SK-N-SH (cell line): ENCODE results near the gene GPR179. TPM values are rescaled to one million over a fixed set of nuclear protein-coding genes. Genes with fewer than 3 reads are reported as not detected.

ENCODE experiments used
- EZH2phosphoT487 ChIP-seq: fragments of 200-600 bp; sonication (generic); IDR thresholded peaks from 2 replicates; pipeline ENCODE4 v1.6.1; 2017; ENCODE audit warnings: low read depth, mixed run types, mild to moderate bottlenecking, antibody characterized with exemption, moderate library complexity, borderline replicate concordance
- FOXM1 ChIP-seq: IDR thresholded peaks from 2 replicates; pipeline ENCODE4 v1.4.0; 2012; ENCODE audit warnings: low read depth, mild to moderate bottlenecking
- GATA2 ChIP-seq: sonication (generic); formaldehyde crosslinking; IDR thresholded peaks from 2 replicates; pipeline ENCODE4 v1.5.0; 2020; ENCODE audit warnings: mild to moderate bottlenecking, missing genetic modification reagents
- MAX ChIP-seq: IDR thresholded peaks from 2 replicates; pipeline ENCODE4 v1.4.0; 2012; ENCODE audit warnings: low read depth
- NFIC ChIP-seq: IDR thresholded peaks from 2 replicates; pipeline ENCODE4 v1.4.0; 2012; ENCODE audit warnings: borderline replicate concordance
- POLR2AphosphoS5 ChIP-seq: IDR thresholded peaks from 2 replicates; pipeline ENCODE4 v1.6.1; 2012; ENCODE audit warnings: low read depth, low read length
- RAD21 ChIP-seq: IDR thresholded peaks from 2 replicates; pipeline ENCODE4 v1.6.1; 2012; ENCODE audit warnings: mild to moderate bottlenecking, low read length
- RCOR1 ChIP-seq: fragments of 150-350 bp; IDR thresholded peaks from 2 replicates; pipeline ENCODE4 v1.6.1; 2017; ENCODE audit warnings: antibody characterized with exemption, low read length
- REST ChIP-seq: IDR thresholded peaks from 2 replicates; pipeline ENCODE4 v1.6.1; 2012; ENCODE audit warnings: mild to moderate bottlenecking, low read depth, low read length, moderate library complexity
- RFX5 ChIP-seq: IDR thresholded peaks from 2 replicates; pipeline ENCODE4 v1.6.1; 2012; ENCODE audit warnings: mild to moderate bottlenecking, improper control_type of control experiment, low read length
- SMC3 ChIP-seq: IDR thresholded peaks from 2 replicates; pipeline ENCODE4 v1.6.1; 2012; ENCODE audit warnings: low read depth, low read length, improper control_type of control experiment
- TCF12 ChIP-seq: IDR thresholded peaks from 2 replicates; pipeline ENCODE4 v1.4.0; 2012
- USF1 ChIP-seq: IDR thresholded peaks from 2 replicates; pipeline ENCODE4 v1.4.0; 2012; ENCODE audit warnings: low read depth, borderline replicate concordance
- USF2 ChIP-seq: fragments of 150-350 bp; IDR thresholded peaks from 2 replicates; pipeline ENCODE4 v1.6.1; 2017; ENCODE audit warnings: antibody characterized with exemption, low read length, low read depth, borderline replicate concordance
- YY1 ChIP-seq: IDR thresholded peaks from 2 replicates; pipeline ENCODE4 v1.4.0; 2012; ENCODE audit warnings: low read depth, mild to moderate bottlenecking
- ZBTB33 ChIP-seq: IDR thresholded peaks from 2 replicates; pipeline ENCODE4 v1.4.0; 2012; ENCODE audit warnings: low read depth, borderline replicate concordance
- polyA plus RNA-seq, 3 experiments: library from polyadenylated mRNA; depleted of rRNA; stranded (reverse); fragments of >200 nt; gene quantifications; 2 replicates each; pipeline ENCODE4 v1.2.3, GENCODE V29; 2012

GPR179 gene
- polyA plus RNA-seq, 1 of the 3 experiments (the other 2 are of a cell fraction), result 0.02 TPM

- TF ChIP-seq NFIC (no peak), EZH2phosphoT487 (no peak), FOXM1 (no peak), REST (no peak), RFX5 (peak; percentile 88), USF2 (no peak), SMC3 (no peak), ZBTB33 (no peak), GATA2 (CRISPR knock-in tag) (no peak), USF1 (no peak), TCF12 (no peak), RCOR1 (peak; percentile 37), RAD21 (no peak), POLR2AphosphoS5 (peak; percentile 73), MAX (peak; percentile 84), YY1 (no peak)
Measured at GRCh38 chr17:38351412-38352222, 7.9 kb upstream of the GPR179 start, which contains the start of gene SOCS7 (continued).
